GM23248 (cell line): ENCODE data around the gene DNAJB5.

Experiments
- EZH2 ChIP-seq: fragments of 200-600 bp; sonication (generic); IDR thresholded peaks from 2 replicates; pipeline ENCODE4 v1.6.1; 2018; ENCODE audit warnings: antibody characterized with exemption, mild to moderate bottlenecking; ENCODE audit not compliant: insufficient read depth, poor library complexity, severe bottlenecking
- EZH2phosphoT487 ChIP-seq: fragments of 200-600 bp; sonication (generic); IDR thresholded peaks from 2 replicates; pipeline ENCODE4 v1.6.1; 2018; ENCODE audit warnings: antibody characterized with exemption, moderate library complexity, mild to moderate bottlenecking, low read depth; ENCODE audit not compliant: insufficient read depth

- TF ChIP-seq EZH2 (no peak), EZH2phosphoT487 (no peak)
Observed at GRCh38 chr9:35042081-35042604, 52.6 kb downstream of the DNAJB5 start.
